ENCODE results near the gene TK2.

DNA sequence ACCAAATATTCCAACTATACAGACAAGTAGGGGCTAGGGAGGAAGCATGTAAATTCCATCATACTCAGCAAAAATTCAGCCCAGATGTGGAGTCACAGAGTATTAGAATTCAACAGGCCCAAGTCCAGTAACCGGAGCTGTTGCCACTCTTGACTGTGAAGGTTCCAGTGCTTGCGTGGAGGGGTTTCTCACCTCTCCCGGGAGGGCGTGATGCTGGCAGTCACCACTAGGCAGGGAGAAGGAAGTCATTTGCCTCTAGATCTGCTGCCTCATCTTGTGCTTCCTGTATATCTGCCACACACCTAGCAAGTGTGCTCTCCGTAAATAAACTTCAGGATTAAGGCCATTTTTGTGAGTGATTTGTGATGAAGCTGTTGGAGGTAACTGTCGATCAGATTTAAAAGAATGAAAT is 1.4 kb upstream of the TK2 start:
- TF ChIP-seq, protein P1, sequence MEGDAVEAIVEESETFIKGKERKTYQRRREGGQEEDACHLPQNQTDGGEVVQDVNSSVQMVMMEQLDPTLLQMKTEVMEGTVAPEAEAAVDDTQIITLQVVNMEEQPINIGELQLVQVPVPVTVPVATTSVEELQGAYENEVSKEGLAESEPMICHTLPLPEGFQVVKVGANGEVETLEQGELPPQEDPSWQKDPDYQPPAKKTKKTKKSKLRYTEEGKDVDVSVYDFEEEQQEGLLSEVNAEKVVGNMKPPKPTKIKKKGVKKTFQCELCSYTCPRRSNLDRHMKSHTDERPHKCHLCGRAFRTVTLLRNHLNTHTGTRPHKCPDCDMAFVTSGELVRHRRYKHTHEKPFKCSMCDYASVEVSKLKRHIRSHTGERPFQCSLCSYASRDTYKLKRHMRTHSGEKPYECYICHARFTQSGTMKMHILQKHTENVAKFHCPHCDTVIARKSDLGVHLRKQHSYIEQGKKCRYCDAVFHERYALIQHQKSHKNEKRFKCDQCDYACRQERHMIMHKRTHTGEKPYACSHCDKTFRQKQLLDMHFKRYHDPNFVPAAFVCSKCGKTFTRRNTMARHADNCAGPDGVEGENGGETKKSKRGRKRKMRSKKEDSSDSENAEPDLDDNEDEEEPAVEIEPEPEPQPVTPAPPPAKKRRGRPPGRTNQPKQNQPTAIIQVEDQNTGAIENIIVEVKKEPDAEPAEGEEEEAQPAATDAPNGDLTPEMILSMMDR (IDR thresholded peaks at IDR 0.05), result peak in 5 of 12 donors; percentile 5 to 20 (median 6)
- no peak for TF ChIP-seq POLR2A (IDR thresholded peaks at IDR 0.05)

Data from heart left ventricle (tissue), 13 donors.